Stimulated activated CD4-positive, alpha-beta T cell treated with anti-CD3 and anti-CD28 coated beads, Interleukin-1b, Interleukin-23, amount 100 ng/mL, for 1 hour (primary cell): ENCODE data around the gene APBA1.

Source experiments
- DNase-seq, 2 donors: peaks; one replicate each; pipeline ENCODE4 v3.0.0-alpha.2; 2020; ENCODE audit warnings: low read depth in 2 of 2

The APBA1 gene

DNA sequence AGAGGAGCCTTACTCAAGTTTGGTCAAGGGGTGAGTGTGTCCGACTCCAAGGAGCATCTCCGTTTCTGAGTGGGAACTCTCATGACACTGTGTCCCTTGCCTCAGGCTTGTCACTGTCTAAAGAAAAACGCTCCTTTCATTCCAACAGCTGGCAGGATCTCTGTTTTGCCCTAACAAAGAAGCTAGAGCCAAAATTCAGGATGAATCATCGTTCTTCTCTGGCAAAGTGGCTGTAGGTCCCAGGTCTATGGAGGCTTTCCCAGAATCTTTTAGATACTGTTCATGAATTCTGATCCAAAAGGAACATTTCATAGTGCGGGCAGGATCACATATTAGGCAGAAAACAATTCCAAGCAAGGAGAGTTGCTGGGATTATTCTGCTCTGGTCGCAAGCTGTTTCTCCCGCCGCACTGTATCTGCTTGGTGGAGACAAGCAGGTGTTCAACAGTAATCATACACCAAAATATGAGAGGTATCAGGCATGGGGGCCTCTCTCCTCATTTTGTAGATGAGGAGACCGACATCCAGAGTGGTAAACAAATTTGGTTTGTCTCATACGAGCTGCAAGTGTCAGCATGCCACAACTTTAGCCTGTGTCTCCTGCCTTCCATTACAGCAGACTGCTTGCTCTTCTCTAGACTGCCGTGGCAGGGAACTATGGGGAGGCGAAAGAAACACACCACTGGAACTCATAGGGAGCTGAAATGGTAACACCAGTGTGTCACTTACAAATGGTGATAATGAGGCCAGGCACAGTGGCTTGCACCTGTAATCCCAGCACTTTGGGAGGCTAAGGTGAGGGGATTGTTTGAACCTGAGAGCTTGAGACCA lies 274.6 kb downstream of the APBA1 start:
- DNase-seq = no peak

DNA sequence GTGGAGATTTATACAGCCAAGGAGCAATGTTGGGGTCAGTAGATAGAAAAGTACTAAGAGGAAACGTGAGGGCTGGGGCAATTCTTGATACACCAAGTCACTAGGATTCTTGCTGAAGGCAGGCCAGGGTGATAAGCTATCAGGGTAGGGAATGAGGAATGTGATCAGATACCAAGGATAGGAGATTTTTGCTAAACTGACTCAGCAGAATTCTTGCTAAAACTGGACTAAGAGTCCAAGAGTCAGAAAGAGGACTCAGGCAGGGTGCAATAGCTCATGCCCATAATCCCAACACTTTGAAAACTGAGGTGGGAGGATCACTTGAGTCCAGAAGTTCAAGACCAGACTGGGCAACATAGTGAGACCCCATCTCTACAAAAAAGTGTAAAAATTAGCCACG lies 275.4 kb downstream of the APBA1 start:
- DNase-seq = no peak

- no peak for DNase-seq
Observed at GRCh38 chr9:69395718-69396117, 276.5 kb downstream of the APBA1 start.

DNA sequence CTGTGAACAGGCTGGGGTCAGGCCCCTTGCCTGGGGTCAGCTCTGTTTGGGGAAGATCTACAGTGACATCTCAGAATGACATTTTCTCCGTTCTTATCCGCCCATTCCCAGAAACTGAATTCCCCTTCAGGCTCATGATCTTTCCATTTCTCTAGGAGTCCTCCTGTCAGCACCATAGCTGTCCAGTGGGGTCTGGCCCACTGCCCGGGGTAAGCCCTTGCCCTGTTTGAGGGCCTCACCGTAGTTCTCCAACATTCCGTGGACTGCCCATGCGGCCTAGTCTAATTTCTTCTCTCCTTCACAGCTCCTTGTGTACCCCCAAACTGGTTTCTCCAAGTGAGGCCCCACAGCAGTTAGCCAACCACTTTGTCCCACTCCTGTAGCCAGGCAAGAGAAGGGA lies 278.7 kb downstream of the APBA1 start:
- DNase-seq = no peak

DNA sequence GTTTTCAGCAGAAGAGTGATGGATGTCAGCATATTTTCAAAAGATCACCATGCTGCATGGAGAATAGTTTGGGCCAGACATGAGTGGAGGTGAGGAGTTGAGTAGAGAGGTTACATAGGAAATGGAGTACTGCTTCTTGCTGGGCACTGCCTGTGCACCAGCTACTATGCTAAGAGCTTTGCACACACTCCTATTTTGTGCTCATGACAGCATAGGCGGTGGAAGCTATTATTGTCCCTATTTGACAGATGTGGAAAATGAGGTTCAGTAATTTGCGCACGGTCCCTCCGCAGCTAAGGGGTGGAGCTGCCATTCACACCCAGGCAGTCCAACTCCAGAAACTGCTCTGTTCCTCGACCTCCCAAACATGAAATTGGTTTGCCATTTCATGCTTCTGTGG lies 279.3 kb downstream of the APBA1 start:
- DNase-seq = no peak

- DNase-seq = no peak
Observed at GRCh38 chr9:69391946-69392345, 280.2 kb downstream of the APBA1 start.

- no peak for DNase-seq
Observed at GRCh38 chr9:69391487-69391886, 280.7 kb downstream of the APBA1 start.

GRCh38 chr9:69389437-69389995 lies 282.7 kb downstream of the APBA1 start:
- DNase-seq = no peak

- DNase-seq = no peak
Observed at GRCh38 chr9:69388596-69388995, 283.6 kb downstream of the APBA1 start.

DNA sequence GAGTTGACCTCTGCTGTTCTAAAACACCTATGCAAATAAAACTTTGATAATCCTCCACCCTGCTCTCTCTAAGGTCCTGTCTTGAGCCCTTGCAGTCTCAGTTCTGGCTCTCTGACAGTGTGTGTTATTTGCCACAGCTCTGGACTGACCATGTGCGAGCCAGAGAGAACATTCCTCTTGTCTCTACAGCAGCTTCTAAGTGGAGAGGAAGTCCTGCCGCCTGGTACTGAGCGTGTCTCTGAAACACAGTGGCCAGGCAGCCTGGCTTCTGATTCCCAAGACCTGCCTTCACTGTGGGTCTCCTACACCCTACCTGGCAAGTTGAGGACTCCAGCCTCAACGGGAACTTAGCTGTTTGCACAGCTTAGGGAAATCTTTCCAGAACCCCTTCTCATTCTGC lies 285.5 kb downstream of the APBA1 start:
- no peak for DNase-seq

DNA sequence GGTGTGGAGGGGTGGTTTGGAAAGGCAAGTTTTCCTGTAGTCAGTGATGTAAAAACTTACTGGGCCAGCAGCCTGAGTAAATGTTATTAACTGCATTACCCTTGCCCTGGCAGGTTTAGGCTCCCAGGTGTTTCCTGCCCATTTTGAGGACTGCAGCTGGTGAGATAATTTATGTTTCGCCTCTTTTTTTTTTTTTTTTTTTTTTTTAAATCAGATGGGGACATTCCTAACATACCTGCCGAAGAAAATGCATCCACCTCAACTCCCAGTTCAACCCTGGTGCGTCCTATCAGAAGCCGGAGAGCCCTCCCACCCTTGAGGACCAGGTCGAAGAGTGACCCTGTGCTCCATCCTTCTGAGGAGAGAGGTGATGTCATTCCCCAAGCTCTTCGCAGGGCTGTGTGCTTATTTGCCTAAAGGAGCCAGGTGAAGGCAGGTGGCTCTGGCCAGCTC lies 286.6 kb downstream of the APBA1 start:
- no peak for DNase-seq

DNA sequence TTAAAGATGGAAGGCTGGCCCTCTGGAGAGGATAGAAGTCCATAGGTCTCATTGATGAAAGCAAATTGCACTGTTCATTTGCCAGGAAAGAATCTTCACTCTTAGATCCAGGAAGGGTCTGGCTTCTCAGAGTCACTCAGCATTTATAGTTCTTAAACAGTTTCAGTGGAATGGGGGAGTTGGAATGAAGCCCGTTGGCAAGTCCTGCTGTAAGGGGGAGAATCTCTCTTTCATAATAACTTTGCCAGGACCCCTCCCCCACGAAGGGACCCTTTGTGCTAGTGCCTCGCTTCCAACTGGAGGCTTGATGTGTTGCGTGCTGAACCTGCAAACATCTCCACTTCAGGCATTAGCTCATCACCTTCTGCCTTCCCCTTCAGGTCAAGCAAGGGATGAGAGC lies 290.0 kb downstream of the APBA1 start:
- no peak for DNase-seq

- no peak for DNase-seq
Observed at GRCh38 chr9:69380811-69381210, 291.4 kb downstream of the APBA1 start.

GRCh38 chr9:69380301-69380700 lies 291.9 kb downstream of the APBA1 start:
- DNase-seq = no peak

DNA sequence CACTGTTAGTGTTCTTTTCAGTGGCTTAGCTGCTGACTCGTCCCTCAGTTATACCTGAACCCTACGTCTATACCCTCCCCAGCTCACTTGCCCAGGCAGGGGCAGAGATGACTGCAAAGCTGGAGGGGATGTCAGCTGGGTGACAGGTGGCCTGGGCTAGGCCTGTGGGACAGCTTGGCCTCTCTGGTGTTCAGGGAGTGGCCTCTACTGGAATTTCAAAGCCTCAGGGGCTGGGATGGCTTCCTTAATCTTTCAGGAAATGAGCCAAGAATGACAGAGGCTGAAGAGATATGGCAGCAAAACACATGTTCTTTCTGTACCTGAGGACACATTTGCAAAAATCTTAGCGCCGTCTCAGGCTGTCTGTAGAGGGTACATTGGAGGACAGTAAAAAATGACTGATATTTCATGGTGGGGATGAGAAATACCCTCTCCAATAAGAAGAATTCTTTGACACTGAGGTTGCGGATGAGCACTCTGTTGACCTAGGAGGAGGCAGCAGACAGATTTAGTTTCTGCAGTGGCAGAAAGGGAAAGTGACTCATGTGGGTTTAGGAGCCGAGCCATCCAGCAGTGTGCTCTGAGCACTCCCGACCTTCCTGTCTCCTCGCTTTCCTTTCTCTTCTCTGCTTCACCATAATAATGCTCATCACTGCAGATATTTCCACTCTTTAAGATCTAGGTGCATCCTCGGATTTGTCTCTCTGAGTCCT lies 292.7 kb downstream of the APBA1 start:
- DNase-seq = no peak

GRCh38 chr9:69377981-69378380 lies 294.2 kb downstream of the APBA1 start:
- DNase-seq = no peak
